NCI-H524 (cell line): ENCODE measurements around the gene GRPEL1.

Source experiments
- DNase-seq, 2 experiments: peaks; one replicate each; lab custom pipeline; 2025; lab: John Stamatoyannopoulos, UW

The GRPEL1 gene

GRCh38 chr4:7045553-7045952 is 22.3 kb downstream of the GRPEL1 start:
- no peak for DNase-seq

- DNase-seq: no peak
Measured at GRCh38 chr4:7044137-7044930, 23.5 kb downstream of the GRPEL1 start.

GRCh38 chr4:7043284-7044136 is 24.4 kb downstream of the GRPEL1 start, which contains the start of gene TADA2B:
Gene TADA2B (plus strand): TSS chr4:7043372. CDS start chr4:7043580, 208 bp downstream.
- peak in 1 of 2 experiments; percentile 46 for DNase-seq

- DNase-seq: peak; percentile 95 to 97
Measured at GRCh38 chr4:7042503-7043283, 25.2 kb downstream of the GRPEL1 start.

- peak; percentile 69 to 86 for DNase-seq
Measured at GRCh38 chr4:7041801-7042502, 25.9 kb downstream of the GRPEL1 start.

GRCh38 chr4:7041246-7041645 is 26.6 kb downstream of the GRPEL1 start:
- no peak for DNase-seq

- DNase-seq: no peak
Measured at GRCh38 chr4:7040765-7041164, 27.1 kb downstream of the GRPEL1 start.

GRCh38 chr4:7037425-7037824 is 30.4 kb downstream of the GRPEL1 start:
- DNase-seq: peak in 1 of 2 experiments; percentile 41

- DNase-seq: no peak
Measured at GRCh38 chr4:7034262-7035081, 33.4 kb downstream of the GRPEL1 start.

GRCh38 chr4:7032596-7032995 is 35.3 kb downstream of the GRPEL1 start:
- no peak for DNase-seq

GRCh38 chr4:7031558-7032449 is 36.1 kb downstream of the GRPEL1 start:
- DNase-seq: no peak

- no peak for DNase-seq
Measured at GRCh38 chr4:7030856-7031255, 37.0 kb downstream of the GRPEL1 start.

- no peak for DNase-seq
Measured at GRCh38 chr4:7029921-7030320, 37.9 kb downstream of the GRPEL1 start.

GRCh38 chr4:7029212-7029611 is 38.7 kb downstream of the GRPEL1 start:
- no peak for DNase-seq

GRCh38 chr4:7027913-7028312 is 40.0 kb downstream of the GRPEL1 start:
- DNase-seq: no peak

GRCh38 chr4:7027284-7027683 is 40.6 kb downstream of the GRPEL1 start:
- no peak for DNase-seq

- no peak for DNase-seq
Measured at GRCh38 chr4:7026107-7026506, 41.8 kb downstream of the GRPEL1 start.

- DNase-seq: no peak
Measured at GRCh38 chr4:7025040-7025602, 42.7 kb downstream of the GRPEL1 start.

- DNase-seq: no peak
Measured at GRCh38 chr4:7024336-7024890, 43.5 kb downstream of the GRPEL1 start.
